ENCODE data around the gene KRT37. TPM values are rescaled to one million over a fixed set of nuclear protein-coding genes. Genes with fewer than 3 reads are reported as not detected.

Gene KRT37
- total and polyA plus RNA-seq, 5 experiments from 2014 or later = not detected

DNA sequence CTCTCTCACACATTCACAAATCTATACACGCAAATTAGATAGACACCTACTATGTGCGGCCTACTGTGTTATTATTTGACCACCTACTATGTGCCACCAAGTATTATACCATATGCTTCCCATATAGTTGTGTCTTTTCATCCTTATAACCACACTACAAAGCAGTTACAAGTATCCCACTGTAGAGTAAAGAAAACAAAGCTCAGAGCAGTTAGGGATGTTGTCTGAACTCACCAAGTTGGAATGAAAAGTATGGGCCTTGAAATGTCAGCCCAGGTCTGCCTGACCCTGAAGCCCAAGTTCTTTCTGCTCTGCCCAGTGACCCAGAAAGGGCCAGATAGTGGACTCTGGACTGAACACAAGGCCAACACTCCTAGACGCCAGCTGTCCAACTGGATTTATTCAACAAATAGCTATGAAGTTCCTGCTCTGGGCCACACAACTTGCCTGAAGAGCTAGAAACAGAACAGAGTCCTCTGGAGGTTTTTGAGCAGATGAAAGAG, 8.5 kb downstream of the KRT37 start:
- H3K27ac Mint-ChIP-seq = peak overlapping the region in 1 of 10 donors; percentile 17
- H3K9me3 Mint-ChIP-seq = no peaks in the 10 kb centered on the region

DNA sequence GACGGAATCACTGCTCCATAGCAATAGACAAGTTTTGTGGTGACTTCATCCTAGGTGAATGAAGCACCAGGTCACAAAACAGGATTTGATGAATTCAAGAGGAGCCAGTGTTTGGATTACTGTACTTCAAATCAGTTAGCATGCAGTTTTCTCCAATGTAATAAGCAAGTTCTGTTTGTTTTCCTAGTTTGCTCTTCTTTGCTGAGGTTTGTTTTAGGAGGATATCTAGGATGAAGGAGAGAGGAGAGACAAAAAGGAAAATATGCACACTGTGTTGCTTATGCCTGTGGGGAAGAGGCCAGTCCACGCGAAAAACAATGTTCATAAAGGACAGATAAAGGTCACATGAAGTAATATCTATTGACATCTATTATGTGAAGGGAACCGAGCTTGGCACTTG, 9.0 kb downstream of the KRT37 start:
- Mint-ChIP-seq H3K4me1 (peaks cover 5 to 23% (median 16%) of the 10 kb centered on the region in 4 donors), H3K36me3 (no peaks in the 10 kb centered on the region), H3K9me3 (no peaks in the 10 kb centered on the region), H3K27ac (no peak overlapping the region), H3K4me3 (no peak overlapping the region), H3K27me3 (peaks cover 0 to 1% (median 0%) of the 10 kb centered on the region in 5 donors)
- POLR2A ChIA-PET = no interaction called here
- DNase-seq = no peak
- no peak for ATAC-seq

More for the DNA sequence above, 8.5 kb downstream of the KRT37 start:
- Mint-ChIP-seq H3K36me3 (no peaks in the 10 kb centered on the region), H3K4me1 (peaks cover 5 to 27% (median 18%) of the 10 kb centered on the region in 4 donors), H3K4me3 (no peak overlapping the region), H3K27me3 (peaks cover 0 to 3% (median 0%) of the 10 kb centered on the region in 5 donors)
- no peak for ATAC-seq
- no peak for DNase-seq
- POLR2A ChIA-PET = no interaction called here

DNA sequence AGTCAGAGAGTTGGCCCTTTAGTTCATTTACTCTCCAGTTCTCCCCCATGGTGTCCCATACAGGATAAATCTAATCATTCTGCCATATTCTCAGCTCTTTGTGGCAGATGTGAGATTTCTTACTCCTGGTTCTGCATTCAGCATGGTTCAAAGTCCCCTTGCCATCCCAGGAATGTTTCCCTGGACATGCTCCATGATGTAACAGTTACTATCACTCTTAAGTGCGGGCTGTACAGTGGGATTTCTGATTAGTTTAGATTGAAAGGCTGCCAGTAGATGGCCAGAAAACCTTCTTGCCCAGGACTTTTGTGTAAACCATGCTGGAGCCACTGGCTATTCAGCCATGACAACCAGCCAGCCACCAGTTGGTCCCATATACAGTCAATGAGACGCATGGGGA, 10.4 kb downstream of the KRT37 start:
- Mint-ChIP-seq H3K4me1 (peaks cover 7 to 22% (median 13%) of the 10 kb centered on the region in 4 donors), H3K36me3 (no peaks in the 10 kb centered on the region), H3K27ac (no peak overlapping the region), H3K9me3 (no peaks in the 10 kb centered on the region), H3K27me3 (peaks cover 0 to 2% (median 0%) of the 10 kb centered on the region in 5 donors), H3K4me3 (no peak overlapping the region)
- DNase-seq (no peak), ATAC-seq (no peak)
- POLR2A ChIA-PET = no interaction called here

DNA sequence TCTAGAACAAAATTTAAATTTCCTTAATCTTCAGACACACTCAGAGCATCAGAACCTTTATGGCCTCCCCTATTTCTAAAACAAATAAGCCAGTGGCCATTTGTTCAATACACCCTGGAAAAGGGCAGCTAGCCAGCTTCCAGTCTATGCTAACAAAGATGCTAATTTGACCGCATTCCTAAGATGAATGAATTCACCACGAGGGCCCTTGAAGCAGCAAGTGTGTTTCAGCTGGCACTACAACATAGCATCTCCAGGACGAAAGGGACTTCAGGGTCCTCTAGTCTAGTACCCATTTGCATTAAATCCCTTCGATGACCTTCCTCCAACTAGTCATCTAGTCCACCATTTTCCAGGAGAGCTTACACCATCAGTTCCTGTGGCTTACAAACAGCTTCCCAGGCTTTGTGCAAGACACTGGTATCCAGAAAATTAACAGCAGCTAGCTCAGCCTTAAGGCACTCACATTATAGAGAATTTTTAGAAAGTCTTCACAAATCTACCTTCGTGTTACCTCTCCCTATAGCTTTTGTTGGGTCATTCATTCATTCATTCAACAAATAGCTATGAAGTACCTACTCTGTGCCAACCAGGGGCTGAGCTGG, 10.9 kb downstream of the KRT37 start:
- peaks cover 0 to 2% (median 0%) of the 10 kb centered on the region in 5 donors for H3K27me3 Mint-ChIP-seq
- no peak for ATAC-seq
- no peaks in the 10 kb centered on the region for H3K9me3 Mint-ChIP-seq
- no peak overlapping the region for H3K4me3 Mint-ChIP-seq
- no peak overlapping the region for H3K27ac Mint-ChIP-seq
- H3K36me3 Mint-ChIP-seq = no peaks in the 10 kb centered on the region
- POLR2A ChIA-PET = no interaction called here
- DNase-seq = no peak
- H3K4me1 Mint-ChIP-seq = peaks cover 11 to 27% (median 18%) of the 10 kb centered on the region in 4 donors

DNA sequence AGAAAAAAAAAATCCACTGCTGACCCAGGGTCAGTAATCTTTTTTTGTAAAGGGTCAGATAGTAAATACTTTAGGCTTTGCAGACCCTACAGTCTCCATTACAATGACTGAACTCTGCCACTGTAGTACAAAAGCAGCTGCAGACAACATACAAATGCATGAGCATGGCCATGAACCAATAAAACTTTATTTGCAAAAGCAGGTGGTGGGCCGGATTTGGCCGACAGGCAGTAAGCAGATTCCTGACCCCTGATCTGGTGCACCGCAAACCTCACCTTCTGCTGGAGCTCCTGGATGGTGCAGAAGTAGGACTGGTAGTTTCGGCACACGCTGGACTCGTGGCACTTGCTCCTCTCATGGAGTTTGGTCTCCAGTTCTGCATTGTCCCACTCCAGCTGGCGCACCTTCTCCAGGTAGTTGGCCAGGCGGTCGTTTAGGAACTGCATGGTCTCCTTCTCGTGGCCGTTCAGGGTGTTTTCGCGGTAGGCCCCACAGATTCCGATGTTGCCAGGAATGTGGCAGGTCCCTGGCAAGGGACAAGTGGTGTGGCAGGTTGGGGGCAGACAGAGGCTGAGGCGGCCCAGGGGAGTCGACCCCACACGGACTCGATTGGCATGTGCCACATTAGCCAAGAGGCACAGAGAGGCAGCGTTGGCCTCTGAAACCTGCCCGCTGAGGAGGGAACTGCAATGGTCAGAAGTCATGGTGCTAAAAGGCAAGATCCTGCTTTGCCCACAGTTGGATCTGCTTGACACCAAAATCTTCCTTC, 13.1 kb downstream of the KRT37 start:
- Mint-ChIP-seq H3K36me3 (no peaks in the 10 kb centered on the region), H3K27ac (peak overlapping the region in 1 of 10 donors; percentile 11), H3K27me3 (peaks cover 0 to 2% (median 0%) of the 10 kb centered on the region in 5 donors), H3K9me3 (no peaks in the 10 kb centered on the region), H3K4me1 (peaks cover 8 to 22% (median 16%) of the 10 kb centered on the region in 4 donors), H3K4me3 (no peak overlapping the region)
- no peak for ATAC-seq
- POLR2A ChIA-PET = interaction anchor here (0.7 kb wide), 2 partner anchors 96 to 894 kb away, joined by 3 to 4 read pairs; no protein-coding TSS in a partner anchor
- no peak for DNase-seq

DNA sequence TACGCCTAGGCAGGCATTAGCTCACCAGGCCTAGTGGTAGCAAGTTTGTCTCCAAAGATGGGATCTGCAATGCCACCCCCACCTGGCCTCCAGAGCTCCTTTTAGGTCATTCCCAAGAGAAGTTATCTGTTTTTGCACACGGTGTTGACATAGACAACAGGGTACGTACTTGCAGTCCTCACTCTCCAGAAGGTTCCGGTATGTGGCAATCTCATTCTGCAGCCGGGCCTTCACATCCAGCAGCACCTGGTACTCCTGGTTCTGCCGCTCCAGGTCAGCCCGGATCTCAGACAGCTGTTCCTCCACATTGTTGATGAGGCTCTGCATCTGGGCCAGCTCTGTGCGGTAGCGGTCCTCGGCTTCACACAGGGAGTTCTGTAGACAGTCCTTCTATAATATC, 17.2 kb downstream of the KRT37 start:
- POLR2A ChIA-PET = no interaction called here

DNA sequence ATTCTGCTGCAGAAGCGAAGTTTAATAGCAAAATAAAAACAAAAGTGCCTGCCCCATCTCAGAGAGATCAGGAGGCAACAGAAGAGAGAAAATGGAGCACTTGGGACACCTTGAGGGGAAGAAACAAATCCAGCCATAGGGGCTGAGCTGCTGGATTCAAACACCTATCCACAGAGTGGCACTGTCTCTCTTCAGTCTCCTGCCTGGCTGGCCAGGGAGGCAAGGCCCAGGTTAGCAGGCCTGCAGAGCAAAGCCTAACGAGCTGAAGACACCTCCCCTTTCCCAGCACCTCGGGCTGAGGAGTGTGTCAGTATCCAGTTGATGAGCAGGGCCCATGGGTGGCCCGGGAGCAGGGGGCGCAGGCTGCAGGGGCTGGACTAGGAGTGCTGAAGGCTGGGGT, 18.2 kb downstream of the KRT37 start:
- no peaks in the 10 kb centered on the region for H3K36me3 Mint-ChIP-seq
- DNase-seq (no peak), ATAC-seq (no peak)
- POLR2A ChIA-PET = no interaction called here
- peaks cover 27 to 45% (median 37%) of the 10 kb centered on the region in 4 donors for H3K4me1 Mint-ChIP-seq
- peaks cover 0 to 2% (median 0%) of the 10 kb centered on the region in 5 donors for H3K27me3 Mint-ChIP-seq
- H3K27ac Mint-ChIP-seq = peak overlapping the region in 1 of 10 donors; percentile 21
- H3K9me3 Mint-ChIP-seq = no peaks in the 10 kb centered on the region
- no peak overlapping the region for H3K4me3 Mint-ChIP-seq

More for the DNA sequence above, 17.2 kb downstream of the KRT37 start:
- no peak overlapping the region for H3K4me3 Mint-ChIP-seq
- H3K36me3 Mint-ChIP-seq = no peaks in the 10 kb centered on the region
- no peak for ATAC-seq
- no peak overlapping the region for H3K27ac Mint-ChIP-seq
- H3K4me1 Mint-ChIP-seq = peaks cover 27 to 44% (median 37%) of the 10 kb centered on the region in 4 donors
- no peak for DNase-seq
- no peaks in the 10 kb centered on the region for H3K9me3 Mint-ChIP-seq
- peaks cover 0 to 2% (median 0%) of the 10 kb centered on the region in 5 donors for H3K27me3 Mint-ChIP-seq

DNA sequence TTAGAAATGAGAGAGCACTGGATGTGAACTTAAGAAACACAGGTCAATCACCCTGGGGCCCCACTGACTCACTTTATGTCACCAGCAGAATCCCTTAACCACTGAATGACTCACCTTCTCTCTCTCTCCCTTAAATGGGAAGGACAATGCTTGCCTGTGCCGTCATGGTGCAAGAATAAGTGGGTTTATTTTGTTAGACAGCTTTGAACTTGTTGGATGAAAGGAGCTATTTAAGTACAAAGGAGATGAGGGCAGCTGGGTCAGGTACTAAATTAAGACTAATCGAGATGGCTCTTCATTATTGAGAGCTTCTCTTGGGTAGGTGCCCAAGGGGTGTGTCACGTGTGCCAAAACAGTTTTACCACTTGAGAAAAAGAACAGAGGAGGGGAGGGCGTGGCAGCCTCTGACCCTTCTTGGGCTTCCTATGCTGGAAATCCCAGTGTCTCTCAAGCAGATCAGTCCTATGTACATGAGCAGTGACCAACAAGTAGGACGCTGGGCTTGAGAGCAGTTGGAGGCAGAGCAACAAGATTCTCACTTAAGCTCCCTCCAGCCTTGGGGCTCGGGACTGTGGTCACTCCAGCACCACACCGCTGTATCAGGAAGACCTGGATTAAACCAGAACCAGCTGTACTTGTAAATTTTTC, 20.2 kb downstream of the KRT37 start:
- peak in 1 of 2 donors; percentile 10 for ATAC-seq
- Mint-ChIP-seq H3K27ac (peak overlapping the region in 3 of 10 donors; percentile 2 to 50 (median 6)), H3K4me1 (peaks cover 25 to 40% (median 36%) of the 10 kb centered on the region in 4 donors)

DNA sequence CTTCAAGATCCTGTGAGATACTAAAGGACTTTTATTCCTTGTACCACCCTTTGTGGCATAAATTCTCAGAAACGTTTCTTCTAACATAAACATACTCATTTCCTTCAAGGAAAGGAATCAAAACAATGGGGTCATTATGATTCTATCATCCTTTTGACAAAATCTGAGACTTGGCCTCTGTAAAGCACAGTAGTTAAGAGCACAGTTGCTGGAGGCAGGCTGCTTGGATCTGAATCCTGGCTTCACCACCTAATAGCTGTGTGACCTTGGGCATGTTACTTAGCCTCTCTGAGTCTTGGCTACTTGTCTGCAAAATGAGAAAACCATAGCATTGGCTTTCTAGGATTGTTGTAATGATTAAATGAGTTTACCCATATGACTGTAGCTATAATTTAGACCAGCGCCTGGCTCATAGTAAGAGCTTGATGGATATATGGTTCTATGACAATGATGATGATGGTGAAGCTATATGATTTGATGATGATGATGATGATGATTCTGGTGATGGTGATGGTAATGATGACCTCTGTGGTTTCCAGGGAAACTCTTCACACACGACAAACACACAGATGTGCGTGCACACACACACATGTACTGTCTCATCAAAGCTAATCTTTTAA, 20.9 kb downstream of the KRT37 start:
- Mint-ChIP-seq H3K27me3 (peaks cover 0 to 2% (median 0%) of the 10 kb centered on the region in 5 donors), H3K9me3 (peaks cover 0 to 1% (median 0%) of the 10 kb centered on the region in 9 donors), H3K27ac (peak overlapping the region in 1 of 10 donors; percentile 57), H3K4me3 (no peak overlapping the region), H3K4me1 (peaks cover 19 to 35% (median 30%) of the 10 kb centered on the region in 4 donors), H3K36me3 (no peaks in the 10 kb centered on the region)
- no peak for ATAC-seq
- POLR2A ChIA-PET = interaction anchor here (0.9 kb wide), 1 partner anchor 13 kb away, joined by 3 read pairs; no protein-coding TSS in a partner anchor
- no peak for DNase-seq

More for the DNA sequence above, 20.2 kb downstream of the KRT37 start:
- DNase-seq = no peak
- Mint-ChIP-seq H3K36me3 (no peaks in the 10 kb centered on the region), H3K4me3 (peak overlapping the region in 1 of 10 donors; percentile 3), H3K27me3 (peaks cover 0 to 2% (median 0%) of the 10 kb centered on the region in 5 donors), H3K9me3 (peaks cover 0 to 1% (median 0%) of the 10 kb centered on the region in 9 donors)
- POLR2A ChIA-PET = interaction anchor here (0.9 kb wide), 1 partner anchor 13 kb away, joined by 3 read pairs; no protein-coding TSS in a partner anchor

DNA sequence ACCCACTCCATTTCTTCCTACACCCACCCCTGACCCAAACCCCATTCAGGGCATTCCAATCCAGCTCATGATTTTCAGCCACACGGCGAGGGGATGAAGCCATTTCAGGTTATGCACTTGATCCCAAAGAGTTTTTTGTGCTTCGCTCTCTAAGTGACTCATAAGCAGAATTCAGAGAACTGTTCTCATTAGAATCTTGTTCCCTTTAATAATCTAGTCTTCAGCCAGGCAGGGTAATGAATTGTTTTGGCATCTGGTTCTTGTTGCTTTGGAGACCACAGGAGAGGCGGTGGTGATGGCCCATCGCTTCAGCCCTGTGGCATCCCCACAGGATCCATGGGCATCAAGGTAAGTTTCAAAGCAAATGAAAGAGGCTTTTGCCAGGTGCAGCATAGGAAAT, 22.2 kb downstream of the KRT37 start:
- Mint-ChIP-seq H3K9me3 (peaks cover 0 to 1% (median 0%) of the 10 kb centered on the region in 9 donors), H3K27me3 (peaks cover 0 to 4% (median 0%) of the 10 kb centered on the region in 5 donors), H3K4me1 (peaks cover 16 to 32% (median 26%) of the 10 kb centered on the region in 4 donors), H3K27ac (peak overlapping the region in 1 of 10 donors; percentile 79), H3K36me3 (no peaks in the 10 kb centered on the region), H3K4me3 (no peak overlapping the region)
- POLR2A ChIA-PET = no interaction called here
- no peak for ATAC-seq
- no peak for DNase-seq

DNA sequence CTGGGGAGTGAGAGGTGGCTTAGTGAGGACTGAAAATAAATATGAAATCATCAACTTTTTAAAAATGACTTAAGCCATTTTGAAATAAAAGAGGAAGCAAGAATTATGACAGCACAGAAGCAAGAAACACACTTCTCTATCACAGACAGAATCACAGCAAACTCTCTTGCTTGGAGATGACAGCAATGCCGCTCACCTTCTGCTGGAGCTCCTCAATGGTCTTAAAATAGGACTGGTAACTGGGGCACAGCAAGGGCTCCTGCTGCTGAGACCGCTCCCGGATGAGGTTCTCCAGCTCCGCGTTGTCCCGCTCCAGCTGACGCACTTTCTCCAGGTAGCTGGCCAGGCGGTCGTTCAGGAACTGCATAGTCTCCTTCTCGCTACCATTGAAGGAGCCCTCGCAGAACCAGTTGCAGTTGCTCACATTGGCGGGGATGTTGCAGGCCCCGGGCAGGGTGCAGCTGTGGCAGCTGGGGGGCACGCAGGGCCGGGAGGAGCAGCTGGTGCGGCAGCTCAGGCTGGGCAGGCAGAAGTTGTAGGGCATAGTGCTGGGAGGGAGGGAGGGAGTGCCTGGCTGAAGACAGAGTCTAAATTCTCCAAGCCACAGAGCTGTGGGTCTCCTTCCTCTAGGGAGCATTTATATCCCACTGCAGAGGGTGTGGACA, 27.3 kb downstream of the KRT37 start, which contains the start of gene KRT31:
KRT31 (minus strand) TSS at position 613 of the 665 bp plus-strand sequence; CDS start at position 544, 69 bp downstream.
- Mint-ChIP-seq H3K9me3 (peaks cover 0 to 1% (median 0%) of the 10 kb centered on the region in 9 donors), H3K4me1 (peaks cover 4 to 17% (median 5%) of the 10 kb centered on the region in 4 donors), H3K27me3 (peaks cover 0 to 4% (median 0%) of the 10 kb centered on the region in 5 donors), H3K4me3 (no peak within 1 kb of the TSS), H3K36me3 (no peaks in the 10 kb centered on the region), H3K27ac (peak within 1 kb of the TSS in 1 of 10 donors; percentile 80)
- ATAC-seq (no peak), DNase-seq (no peak)
- POLR2A ChIA-PET = no interaction called here

All from naive thymus-derived CD8-positive, alpha-beta T cell (primary cell).